Tibial nerve (tissue), 4 donors: Measurements from ENCODE around the gene KCNH3. TPM values are rescaled to one million over a fixed set of nuclear protein-coding genes. Genes with fewer than 3 reads are reported as not detected.

ENCODE experiments used
- DNase-seq, 2 donors: peaks; one replicate each; pipeline ENCODE4 v3.0.0-alpha.2; 2019; ENCODE audit warnings: low spot score in 2 of 2
- H3K27ac ChIP-seq, 4 donors: fragments of 200-600 bp; sonication (generic) in 3 of 4; one replicate each; pipeline ENCODE4 v1.5.1; 2017 to 2019; ENCODE audit warnings: mild to moderate bottlenecking in 1 of 4
- H3K27me3 ChIP-seq, 2 donors: fragments of 200-600 bp; sonication (generic) in 1 of 2; one replicate each; pipeline versions ENCODE4 v1.5.1 to v1.6.0; 2017 to 2019
- H3K36me3 ChIP-seq, 3 donors: fragments of 200-600 bp; sonication (generic); one replicate each; pipeline ENCODE4 v1.5.1; 2018 to 2019
- H3K4me1 ChIP-seq, 4 donors: fragments of 200-600 bp; sonication (generic) in 3 of 4; one replicate each; pipeline ENCODE4 v1.5.1; 2017 to 2019
- H3K4me3 ChIP-seq, 4 donors: fragments of 200-600 bp; sonication (generic) in 3 of 4; one replicate each; pipeline ENCODE4 v1.5.1; 2017 to 2019; ENCODE audit warnings: mild to moderate bottlenecking in 1 of 4, moderate library complexity in 1 of 4
- H3K9me3 ChIP-seq, 4 donors: fragments of 200-600 bp; sonication (generic) in 3 of 4; one replicate each; pipeline ENCODE4 v1.5.1; 2017 to 2019
- EP300 ChIP-seq, 2 donors: sonication (generic); formaldehyde crosslinking; IDR thresholded peaks; one replicate each; pipeline ENCODE4 v1.6.1; 2017; ENCODE audit warnings: antibody characterized with exemption in 2 of 2, mild to moderate bottlenecking in 1 of 2
- POLR2A ChIP-seq, 2 donors: fragments of 450-650 bp; IDR thresholded peaks; one replicate each; pipeline ENCODE4 v1.6.1; 2017; ENCODE audit warnings: antibody characterized with exemption in 2 of 2, mild to moderate bottlenecking in 2 of 2, moderate library complexity in 2 of 2
- WGBS, 2 donors: methylation state at CpG; one replicate each; pipeline ENCODE4 v1.1.5; 2018; 5-methylcytosine and 5-hydroxymethylcytosine counted together
- total RNA-seq, 4 donors: library from RNA; depleted of rRNA; stranded (reverse); fragments of >200 nt; gene quantifications; one replicate each; pipeline ENCODE4 v1.1.0, GENCODE V29; 2016
- TF ChIP-seq, protein P1 (sequence below), 5 experiments: fragments of 200-600 bp in 3 of 5; fragments of 450-650 bp in 2 of 5; sonication (generic) in 3 of 5; IDR thresholded peaks; one replicate each; pipeline ENCODE4 v1.5.1; 2016 to 2019; ENCODE audit warnings: antibody characterized with exemption in 5 of 5, mild to moderate bottlenecking in 3 of 5, moderate library complexity in 2 of 5

Gene KCNH3
- total RNA-seq, 4 donors from 2014 or later: 0.21 to 0.30 TPM; not detected in 2

DNA sequence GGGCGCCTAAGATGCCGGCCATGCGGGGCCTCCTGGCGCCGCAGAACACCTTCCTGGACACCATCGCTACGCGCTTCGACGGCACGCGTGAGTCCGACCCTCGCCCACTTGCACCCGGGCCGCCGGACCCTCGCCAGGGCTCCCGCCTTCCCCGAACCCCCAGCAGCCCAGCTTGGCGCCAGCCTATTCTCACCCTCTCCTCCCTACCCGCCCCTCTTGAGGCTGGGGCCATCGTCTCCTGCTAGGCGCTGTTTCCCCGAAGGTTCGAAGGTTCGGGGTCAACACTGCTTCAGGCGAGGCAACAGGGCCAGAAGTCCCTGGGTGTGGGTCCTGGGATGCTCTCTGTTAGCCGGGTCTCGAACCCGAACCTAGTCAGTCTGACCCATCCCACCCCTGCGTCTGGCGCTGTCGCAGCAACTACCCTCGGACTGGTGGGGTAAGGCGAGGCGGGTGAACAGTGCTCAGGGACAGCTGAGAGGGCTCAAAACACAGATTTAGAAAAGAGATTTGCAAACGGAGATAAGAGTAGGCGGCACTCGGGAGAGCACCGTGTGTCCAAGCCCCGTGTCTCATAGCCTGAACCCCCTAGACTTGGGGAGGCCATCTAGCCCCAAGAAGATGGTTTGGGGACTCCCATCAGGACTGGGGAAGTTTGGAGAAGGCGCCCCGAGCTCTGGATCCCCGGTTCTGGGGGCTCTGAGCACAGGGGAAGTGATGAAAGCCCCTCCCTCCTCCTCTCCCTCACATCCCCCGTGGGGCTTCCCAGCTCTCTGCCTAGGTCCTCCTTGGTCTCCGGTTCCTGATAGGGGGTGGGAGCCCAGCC is 787 bp downstream of the KCNH3 start:
- Histone ChIP-seq H3K27me3 (peaks cover 2 to 66% of the 10 kb centered on the region in 2 donors), H3K4me3 (peak overlapping the region in 1 of 4 donors; percentile 56), H3K9me3 (no peaks in the 10 kb centered on the region), H3K36me3 (no peaks in the 10 kb centered on the region), H3K27ac (no peak overlapping the region), H3K4me1 (peaks cover 0 to 30% (median 13%) of the 10 kb centered on the region in 4 donors)
- TF ChIP-seq POLR2A (IDR thresholded peaks at IDR 0.05) (no peak), EP300 (IDR thresholded peaks at IDR 0.05) (no peak)
- TF ChIP-seq, protein P1, sequence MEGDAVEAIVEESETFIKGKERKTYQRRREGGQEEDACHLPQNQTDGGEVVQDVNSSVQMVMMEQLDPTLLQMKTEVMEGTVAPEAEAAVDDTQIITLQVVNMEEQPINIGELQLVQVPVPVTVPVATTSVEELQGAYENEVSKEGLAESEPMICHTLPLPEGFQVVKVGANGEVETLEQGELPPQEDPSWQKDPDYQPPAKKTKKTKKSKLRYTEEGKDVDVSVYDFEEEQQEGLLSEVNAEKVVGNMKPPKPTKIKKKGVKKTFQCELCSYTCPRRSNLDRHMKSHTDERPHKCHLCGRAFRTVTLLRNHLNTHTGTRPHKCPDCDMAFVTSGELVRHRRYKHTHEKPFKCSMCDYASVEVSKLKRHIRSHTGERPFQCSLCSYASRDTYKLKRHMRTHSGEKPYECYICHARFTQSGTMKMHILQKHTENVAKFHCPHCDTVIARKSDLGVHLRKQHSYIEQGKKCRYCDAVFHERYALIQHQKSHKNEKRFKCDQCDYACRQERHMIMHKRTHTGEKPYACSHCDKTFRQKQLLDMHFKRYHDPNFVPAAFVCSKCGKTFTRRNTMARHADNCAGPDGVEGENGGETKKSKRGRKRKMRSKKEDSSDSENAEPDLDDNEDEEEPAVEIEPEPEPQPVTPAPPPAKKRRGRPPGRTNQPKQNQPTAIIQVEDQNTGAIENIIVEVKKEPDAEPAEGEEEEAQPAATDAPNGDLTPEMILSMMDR (IDR thresholded peaks at IDR 0.05): no peak
- no peak for DNase-seq
- 16 to 17% methylated on average over 27 to 46 of the region's 47 CpGs for WGBS, 2 donors

DNA sequence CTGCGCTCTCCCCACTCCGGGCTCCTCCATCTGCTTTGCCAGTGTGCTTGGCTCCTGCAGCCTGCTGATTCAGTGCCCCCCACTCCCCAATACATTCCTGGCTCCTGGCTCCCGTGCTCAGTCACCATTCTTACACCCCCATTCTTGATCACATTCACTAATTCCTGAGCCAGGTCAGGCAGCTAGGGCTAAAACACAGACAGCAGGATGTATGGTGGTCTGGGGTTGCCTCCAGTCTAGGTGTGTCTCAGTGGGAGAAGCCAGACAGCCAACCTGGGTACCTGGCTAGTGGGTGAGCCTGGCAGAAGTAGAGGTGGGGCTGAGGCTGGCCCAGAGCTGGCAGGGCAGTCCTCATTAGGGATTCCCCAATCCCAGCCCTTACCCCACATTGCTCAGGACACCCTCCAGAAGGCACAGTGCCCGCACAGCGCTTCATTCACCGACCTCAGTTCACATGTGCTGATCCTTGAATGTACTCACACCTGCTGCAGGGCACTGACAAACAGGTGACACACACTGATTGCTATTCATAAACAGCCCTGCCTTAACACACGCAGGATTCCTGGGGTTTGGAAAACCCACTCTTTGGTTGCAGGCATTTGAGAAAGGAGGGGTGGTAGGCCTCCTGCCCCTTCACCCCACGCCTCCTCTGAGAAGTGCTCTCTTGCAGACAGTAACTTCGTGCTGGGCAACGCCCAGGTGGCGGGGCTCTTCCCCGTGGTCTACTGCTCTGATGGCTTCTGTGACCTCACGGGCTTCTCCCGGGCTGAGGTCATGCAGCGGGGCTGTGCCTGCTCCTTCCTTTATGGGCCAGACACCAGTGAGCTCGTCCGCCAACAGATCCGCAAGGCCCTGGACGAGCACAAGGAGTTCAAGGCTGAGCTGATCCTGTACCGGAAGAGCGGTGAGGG is 1.7 kb downstream of the KCNH3 start:
- no peak for TF ChIP-seq POLR2A (IDR thresholded peaks at IDR 0.05)
- TF ChIP-seq, protein P1 (IDR thresholded peaks at IDR 0.05): no peak
- no peak for TF ChIP-seq EP300 (IDR thresholded peaks at IDR 0.05)

DNA sequence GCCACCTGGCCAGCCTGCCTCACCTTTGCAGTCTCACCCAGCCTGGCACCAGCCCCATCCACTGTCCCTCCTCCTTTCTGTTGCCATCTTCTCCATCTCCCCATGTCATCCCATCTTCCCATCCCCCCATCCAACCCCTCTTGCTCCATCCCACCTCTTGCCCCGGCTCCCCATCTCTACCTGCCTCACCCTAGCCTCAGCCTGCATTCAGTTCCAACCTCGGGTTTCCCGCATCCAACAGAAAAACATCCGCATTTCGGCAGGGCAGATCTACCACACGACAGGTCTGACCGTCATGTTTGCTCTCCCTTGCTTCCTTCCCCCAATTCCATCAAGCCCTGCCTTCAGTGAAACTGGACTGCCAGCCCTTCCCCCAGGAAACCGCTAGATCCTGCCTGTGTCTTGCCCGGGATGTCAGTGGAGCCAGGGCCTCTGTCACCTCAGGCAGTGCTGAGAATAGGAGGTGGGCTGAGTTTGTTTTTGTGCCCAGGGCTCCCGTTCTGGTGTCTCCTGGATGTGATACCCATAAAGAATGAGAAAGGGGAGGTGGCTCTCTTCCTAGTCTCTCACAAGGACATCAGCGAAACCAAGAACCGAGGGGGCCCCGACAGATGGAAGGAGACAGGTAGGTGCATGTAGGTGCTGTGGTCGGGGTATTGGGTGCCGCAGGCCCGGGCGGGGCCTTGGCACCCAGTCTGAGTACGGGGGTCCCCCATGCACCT is 2.5 kb downstream of the KCNH3 start:
- 73 to 83% methylated on average over 18 of the region's 18 CpGs for WGBS, 2 donors
- Histone ChIP-seq H3K4me1 (peaks cover 0 to 30% (median 13%) of the 10 kb centered on the region in 4 donors), H3K27me3 (peaks cover 2 to 78% of the 10 kb centered on the region in 2 donors), H3K4me3 (no peak overlapping the region), H3K9me3 (no peaks in the 10 kb centered on the region), H3K36me3 (no peaks in the 10 kb centered on the region), H3K27ac (no peak overlapping the region)
- TF ChIP-seq POLR2A (IDR thresholded peaks at IDR 0.05) (no peak), EP300 (IDR thresholded peaks at IDR 0.05) (no peak)
- TF ChIP-seq, protein P1 (IDR thresholded peaks at IDR 0.05): no peak
- DNase-seq: no peak

More for the DNA sequence above, 1.7 kb downstream of the KCNH3 start:
- Histone ChIP-seq H3K36me3 (no peaks in the 10 kb centered on the region), H3K4me1 (peaks cover 0 to 30% (median 13%) of the 10 kb centered on the region in 4 donors), H3K27me3 (peaks cover 2 to 74% of the 10 kb centered on the region in 2 donors), H3K27ac (no peak overlapping the region), H3K9me3 (no peaks in the 10 kb centered on the region), H3K4me3 (no peak overlapping the region)
- 66 to 72% methylated on average over 21 of the region's 21 CpGs for WGBS, 2 donors
- no peak for DNase-seq

DNA sequence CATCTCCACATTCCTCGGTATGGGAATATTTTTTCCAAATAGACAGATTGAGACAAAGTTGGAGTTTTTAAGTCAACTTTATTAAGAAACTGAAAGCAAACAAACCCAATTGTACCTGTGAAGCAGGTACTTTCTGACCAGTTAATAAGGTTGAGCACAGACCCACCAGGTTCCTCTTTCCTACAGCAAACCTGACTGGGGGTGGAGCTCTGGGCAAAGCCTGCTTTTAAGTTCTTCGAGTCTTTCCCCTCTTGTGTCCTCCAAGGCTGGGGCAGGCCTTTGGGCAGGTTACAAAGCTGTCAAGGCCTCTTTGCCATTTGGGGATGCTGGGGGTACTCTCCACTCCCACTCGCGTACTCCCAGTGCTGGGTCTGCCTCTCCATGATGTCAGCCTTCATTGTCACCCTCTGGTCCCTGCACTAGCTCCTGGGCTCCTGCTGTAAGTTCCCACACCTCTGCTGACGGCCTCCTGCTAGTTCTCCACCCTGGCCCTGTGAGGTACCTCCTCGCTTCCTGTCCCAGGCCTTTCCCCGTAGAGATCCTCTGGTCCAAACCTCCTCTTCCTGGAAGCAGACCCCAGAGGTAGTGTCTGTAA is 3.2 kb downstream of the KCNH3 start:
- TF ChIP-seq EP300 (IDR thresholded peaks at IDR 0.05): no peak
- TF ChIP-seq, protein P1 (IDR thresholded peaks at IDR 0.05): no peak
- no peak for TF ChIP-seq POLR2A (IDR thresholded peaks at IDR 0.05)
- WGBS, 2 donors: 77 to 79% methylated on average over 7 of the region's 7 CpGs
- H3K27ac ChIP-seq: no peak overlapping the region
- no peaks in the 10 kb centered on the region for H3K9me3 ChIP-seq
- H3K27me3 ChIP-seq: peaks cover 0 to 78% of the 10 kb centered on the region in 2 donors
- H3K4me1 ChIP-seq: peaks cover 0 to 25% (median 13%) of the 10 kb centered on the region in 4 donors
- no peak for DNase-seq
- H3K36me3 ChIP-seq: no peaks in the 10 kb centered on the region
- no peak overlapping the region for H3K4me3 ChIP-seq
